HG02884 (cell line): ENCODE results near the gene MALT1.

Experiments used
- ATAC-seq: cut with Tn5 transposase; IDR thresholded peaks from one replicate; pipeline ENCODE4 v1.9.1; 2021; ENCODE audit warnings: mild to moderate bottlenecking, moderate library complexity; ENCODE audit not compliant: unreplicated experiment

Gene MALT1

GRCh38 chr18:58687871-58688308 is 16.6 kb downstream of the MALT1 start:
- ATAC-seq, result peak; percentile 92

DNA sequence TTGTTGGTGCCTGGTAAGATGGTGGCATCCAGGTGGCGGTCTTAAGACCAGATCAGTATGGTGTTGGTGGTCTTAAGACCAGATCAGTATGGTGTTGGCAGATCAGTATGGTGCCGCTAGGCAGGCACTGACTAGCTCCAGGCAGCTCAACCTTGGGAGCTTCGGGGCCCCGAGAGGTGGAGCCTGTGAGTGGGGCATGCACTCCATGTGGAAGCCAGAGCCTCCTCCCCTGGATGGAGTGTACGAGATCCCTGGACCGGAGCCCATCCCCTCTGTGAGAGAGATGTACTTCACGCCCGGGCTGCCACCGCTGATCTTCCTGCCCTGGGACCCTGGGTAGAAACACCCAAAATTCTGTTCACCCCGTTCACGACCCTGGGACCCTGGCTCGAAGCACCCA is 19.0 kb downstream of the MALT1 start:
- no peak for ATAC-seq

DNA sequence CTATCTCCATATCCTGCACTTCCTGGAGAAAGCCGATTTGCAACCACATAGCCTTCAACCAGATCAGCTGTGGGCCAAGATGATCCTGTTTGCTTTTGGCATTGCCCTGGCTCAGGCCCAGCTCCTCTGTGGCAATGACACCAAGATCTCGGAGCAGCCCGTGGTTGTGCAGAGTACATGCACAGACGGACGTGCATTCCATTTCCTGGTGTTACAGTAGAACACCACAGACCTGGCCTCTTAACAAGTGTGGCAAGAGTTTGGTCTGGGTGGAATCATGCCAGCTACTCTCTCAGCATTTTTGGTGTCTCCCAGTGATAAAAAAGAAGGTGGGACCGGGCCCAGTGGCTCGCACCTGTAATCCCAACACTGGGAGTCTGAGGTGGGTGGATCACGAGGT is 20.0 kb downstream of the MALT1 start:
- ATAC-seq, result no peak

- no peak for ATAC-seq
Observed at GRCh38 chr18:58692422-58693185, 21.3 kb downstream of the MALT1 start.

- ATAC-seq, result no peak
Observed at GRCh38 chr18:58694221-58694620, 23.0 kb downstream of the MALT1 start.

DNA sequence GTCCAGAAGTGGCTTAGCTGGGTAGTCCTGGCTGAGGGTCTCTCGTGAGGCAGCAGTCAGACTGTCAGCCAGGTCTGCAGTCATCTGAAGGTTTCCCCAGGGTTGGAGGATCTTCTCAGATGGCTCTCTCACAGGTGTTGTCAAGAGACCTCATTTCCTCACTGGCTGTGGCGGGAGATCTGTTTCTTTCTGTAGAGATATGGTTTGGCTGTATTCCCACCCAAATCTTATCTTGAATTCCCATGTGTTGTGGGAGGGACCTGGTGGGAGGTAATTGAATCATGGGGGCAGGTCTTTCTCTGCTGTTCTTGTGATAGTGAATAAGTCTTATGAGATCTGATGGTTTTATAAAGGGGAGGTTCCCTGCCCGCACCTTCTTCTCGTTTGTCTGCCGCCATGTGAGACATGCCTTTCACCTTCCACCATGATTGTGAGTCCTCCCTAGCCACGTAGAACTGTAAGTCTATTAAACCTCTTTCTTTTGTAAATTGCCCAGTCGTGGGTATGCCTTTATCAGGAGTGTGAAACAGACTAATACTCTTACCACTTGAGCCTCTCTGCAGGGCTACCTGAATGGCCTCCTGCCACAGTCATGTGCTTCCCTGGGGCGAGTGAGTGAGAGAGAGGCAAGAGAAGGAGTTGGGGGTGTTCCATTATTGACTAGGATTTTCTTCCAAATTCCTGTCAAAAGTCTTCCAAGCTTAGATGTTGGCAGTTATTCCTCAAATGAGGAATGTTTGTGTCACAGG is 23.6 kb downstream of the MALT1 start:
- ATAC-seq, result no peak

DNA sequence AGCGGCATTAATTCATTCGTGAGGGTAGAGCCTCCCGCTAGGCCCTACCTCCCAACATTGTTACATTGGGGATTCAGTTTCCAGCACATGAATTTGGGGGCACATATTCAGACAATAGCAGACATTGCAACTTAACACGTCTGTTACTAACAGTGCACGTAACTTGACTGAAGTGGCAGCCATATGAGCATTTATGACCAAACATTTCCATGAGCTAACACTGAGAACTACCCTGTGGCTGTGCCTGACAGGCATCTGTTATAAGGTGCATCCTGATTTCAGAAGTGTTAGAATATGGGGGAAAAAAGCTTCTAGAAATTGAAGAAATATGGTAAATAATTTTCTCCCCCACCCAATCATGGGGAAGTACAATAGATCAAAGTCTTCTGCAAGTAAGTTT is 24.5 kb downstream of the MALT1 start:
- ATAC-seq, result no peak

- no peak for ATAC-seq
Observed at GRCh38 chr18:58697146-58697545, 25.9 kb downstream of the MALT1 start.

GRCh38 chr18:58698701-58699193 is 27.5 kb downstream of the MALT1 start:
- no peak for ATAC-seq

DNA sequence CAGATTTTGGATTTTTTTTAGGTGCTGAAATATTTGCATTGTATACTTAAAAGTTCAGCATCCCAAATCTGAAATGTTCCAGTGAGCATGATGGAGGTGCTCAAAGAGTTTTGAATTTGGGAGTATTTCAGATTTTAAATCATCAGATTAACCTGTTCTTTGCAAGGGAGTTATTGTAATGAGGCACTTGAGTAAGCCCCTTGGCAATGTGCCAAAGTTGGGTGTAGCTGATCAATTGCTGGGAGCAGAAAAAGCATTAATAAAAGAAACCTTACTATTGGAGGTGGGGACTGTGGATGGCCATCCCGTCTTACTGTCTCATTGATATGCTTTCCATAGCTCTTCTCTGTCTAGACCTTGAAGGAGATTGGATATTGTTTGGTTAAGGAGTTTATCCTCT is 28.3 kb downstream of the MALT1 start:
- no peak for ATAC-seq

DNA sequence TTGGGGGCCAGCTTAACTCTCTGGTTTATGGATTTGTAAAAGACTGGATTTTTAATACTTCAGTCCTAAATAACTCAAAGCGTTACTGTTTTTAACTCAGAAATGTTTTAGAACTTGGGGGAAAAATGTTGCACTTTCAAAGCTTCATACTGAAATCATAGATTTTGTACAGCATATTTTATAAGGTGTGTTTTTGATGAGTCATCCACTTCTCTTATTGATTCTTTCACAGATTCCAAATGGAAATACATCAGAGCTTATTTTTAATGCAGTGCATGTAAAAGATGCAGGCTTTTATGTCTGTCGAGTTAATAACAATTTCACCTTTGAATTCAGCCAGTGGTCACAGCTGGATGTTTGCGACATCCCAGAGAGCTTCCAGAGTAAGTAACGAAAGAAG is 28.9 kb downstream of the MALT1 start:
- no peak for ATAC-seq

DNA sequence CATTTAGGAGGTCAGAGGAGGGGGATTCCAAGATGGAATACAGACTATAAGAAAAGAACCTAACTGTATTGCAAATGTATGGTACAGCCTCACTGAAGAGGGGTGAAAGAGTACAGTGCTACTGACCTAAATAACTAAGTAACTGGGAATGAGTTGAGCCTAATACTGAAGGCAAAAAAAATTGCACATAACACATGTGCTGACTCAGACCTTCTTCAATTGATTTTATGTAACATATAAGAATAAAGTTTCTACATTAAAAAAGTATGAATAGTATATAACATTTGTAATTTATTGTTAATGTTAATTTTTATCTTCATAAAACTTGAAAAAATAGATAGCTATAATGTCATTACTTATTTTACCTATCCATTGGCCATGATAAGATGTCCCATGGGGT is 41.7 kb downstream of the MALT1 start:
- ATAC-seq, result no peak

GRCh38 chr18:58714259-58714658 is 43.0 kb downstream of the MALT1 start:
- ATAC-seq, result no peak

- no peak for ATAC-seq
Observed at GRCh38 chr18:58714821-58715220, 43.6 kb downstream of the MALT1 start.

- no peak for ATAC-seq
Observed at GRCh38 chr18:58715540-58715939, 44.3 kb downstream of the MALT1 start.

- peak; percentile 79 for ATAC-seq
Observed at GRCh38 chr18:58716060-58716756, 44.9 kb downstream of the MALT1 start.

GRCh38 chr18:58721566-58722239 is 50.4 kb downstream of the MALT1 start:
- ATAC-seq, result no peak

DNA sequence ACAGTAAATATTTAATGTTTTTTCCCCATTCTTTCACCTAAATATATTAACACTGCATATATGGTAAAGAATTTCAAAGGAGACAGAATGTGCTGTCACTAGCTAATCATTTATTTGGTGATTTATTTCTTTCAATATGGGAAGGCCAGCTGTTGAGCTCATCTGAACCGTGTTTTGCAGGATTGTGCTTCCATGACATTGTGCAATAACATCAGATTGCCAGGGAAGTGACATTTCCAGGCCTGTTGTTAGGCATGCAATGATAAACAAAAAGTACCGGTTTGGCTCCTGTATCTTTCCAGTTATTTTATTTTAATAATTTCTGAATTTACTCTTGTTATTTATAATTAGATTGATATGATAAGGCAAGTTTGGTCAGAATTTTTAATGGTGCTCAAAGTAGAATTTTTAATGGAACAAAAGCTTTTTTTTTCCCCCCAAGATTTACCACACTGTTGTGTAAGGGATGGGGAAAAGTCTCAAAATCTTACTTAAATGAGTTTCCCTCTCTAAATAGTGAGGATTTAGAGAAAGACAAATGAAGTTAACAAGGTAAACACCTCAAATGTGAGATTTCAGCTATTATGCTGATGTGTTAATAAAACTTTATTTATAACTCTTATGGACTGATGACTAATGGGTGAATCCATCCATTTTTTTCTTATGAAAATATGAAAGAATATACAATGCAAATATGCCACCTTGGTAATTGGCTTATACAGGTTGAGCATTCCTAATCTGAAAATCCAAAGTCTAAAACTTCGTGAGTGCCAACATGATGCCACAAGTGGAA is 52.7 kb downstream of the MALT1 start:
- no peak for ATAC-seq

DNA sequence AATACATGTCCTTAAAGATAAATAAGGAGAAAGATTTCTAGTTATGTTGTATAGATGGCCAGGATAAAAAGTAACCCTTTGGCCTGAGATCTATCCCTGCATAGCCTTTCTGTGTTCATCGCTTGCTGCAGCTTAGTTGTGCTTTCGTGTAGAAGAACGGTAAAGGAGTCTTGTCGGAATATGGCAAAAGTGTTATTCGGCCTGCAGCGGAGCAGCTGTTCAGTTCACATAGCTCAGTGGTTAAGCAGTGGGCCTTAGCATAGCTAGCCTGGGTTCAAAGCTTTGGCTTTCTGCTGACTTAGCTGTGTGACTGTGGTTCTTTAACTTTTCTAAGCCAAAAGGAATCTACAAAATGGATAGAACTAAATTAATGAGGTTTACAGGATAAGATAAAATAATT is 55.4 kb downstream of the MALT1 start:
- ATAC-seq, result no peak

DNA sequence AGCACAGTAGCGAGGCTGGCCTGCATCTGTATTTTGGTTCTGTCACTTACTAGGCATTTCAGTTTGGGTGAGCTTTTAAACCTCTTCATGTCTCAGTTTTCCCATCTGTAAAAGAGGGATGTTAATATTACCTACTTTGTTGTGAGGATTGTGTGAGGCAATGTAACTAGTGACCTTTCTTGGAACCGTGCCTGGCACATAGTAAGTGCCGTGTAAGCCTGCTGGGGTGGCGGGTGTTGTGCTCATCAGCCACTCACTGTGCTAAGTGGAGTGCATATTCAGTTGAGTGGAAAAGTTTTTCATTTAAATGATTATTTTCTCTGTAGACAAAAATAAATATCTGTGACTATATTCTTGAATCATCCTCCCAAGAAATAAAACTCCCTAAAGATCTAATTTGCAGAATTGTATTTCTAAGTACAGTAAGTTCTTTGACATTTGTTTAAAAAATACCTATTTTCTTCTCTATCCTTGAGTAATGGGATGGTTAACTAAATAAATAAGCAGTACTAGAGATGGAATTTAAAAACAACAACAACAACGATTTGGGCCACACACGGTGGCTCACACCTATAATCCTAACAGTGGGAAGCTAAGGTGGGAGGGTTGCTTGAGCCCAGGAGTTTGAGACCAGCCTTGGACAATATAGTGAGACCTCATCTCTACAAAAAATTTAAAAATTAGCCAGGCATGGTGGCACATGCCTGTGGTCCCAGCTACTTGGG is 56.7 kb downstream of the MALT1 start:
- no peak for ATAC-seq
